GM21619 (cell line): ENCODE results near the gene COA5.

Source experiments
- ATAC-seq: cut with Tn5 transposase; IDR thresholded peaks from one replicate; pipeline ENCODE4 v1.9.1; 2021; ENCODE audit not compliant: unreplicated experiment

The COA5 gene

DNA sequence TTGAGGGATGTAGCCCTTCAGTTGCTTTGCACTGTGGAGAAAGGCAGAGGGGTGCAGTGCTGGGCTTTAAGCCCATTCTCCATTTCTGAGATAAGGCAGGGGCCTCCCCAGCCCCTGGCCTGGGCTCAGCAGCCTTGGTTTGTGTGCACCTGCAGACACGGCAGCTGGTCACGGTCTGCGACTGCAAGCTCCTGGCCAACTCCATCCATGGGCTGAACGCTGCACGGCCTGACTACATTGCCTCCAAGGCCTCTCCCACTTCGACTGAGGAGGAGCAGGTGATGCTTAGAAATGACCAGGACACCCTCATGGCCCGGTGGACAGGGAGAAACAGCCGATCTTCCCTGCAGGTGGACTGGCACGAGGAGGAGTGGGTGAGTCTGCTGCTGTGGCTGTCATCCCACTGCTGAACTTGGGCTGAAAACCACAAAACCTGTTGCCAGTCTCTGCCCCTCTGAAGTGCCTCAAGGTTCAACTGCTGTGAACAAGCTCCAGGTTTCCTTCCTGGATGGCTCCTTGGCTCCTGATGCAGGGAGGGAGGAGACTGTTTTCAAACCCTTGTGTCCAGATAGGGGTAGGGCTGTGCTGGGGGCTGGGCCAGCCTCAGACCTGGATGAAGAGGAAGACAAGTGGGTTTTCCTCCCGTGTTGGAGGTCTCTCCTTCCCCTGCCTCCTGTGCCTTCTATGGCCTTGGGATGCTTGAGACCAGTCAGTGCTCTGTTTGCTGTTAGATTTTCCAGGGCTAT, 54.0 kb downstream of the COA5 start:
- ATAC-seq, result no peak

DNA sequence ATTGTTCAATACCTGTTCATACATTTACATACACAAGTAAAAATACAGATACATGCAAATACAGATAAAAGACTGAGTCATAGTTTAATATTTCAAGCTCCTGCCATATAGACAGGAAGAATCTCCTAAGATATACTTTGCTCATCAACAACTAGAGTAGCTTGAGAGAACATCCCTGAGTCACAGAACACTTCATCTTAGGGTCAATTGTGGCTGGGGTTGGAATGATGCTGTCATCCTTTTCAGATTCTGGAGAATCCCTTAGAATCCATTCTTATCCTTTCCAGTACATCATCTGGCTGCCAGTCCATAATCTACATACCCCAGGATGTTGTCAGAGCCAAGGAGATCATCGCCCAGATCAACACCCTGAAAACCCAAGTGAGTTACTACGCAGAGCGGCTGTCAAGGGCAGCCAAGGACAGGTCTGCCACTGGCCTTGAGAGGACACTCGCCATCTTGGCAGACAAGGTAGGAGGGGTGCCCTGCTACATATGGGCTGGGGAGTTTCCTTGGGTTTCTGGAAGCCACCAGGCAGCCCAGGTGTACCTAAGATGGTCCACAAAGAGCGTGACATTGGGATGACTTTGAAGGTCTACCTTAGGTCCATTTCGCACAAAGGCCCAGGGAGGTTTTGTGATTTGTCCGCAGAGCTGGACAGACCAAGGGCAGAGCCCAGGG, 55.7 kb downstream of the COA5 start:
- no peak for ATAC-seq

DNA sequence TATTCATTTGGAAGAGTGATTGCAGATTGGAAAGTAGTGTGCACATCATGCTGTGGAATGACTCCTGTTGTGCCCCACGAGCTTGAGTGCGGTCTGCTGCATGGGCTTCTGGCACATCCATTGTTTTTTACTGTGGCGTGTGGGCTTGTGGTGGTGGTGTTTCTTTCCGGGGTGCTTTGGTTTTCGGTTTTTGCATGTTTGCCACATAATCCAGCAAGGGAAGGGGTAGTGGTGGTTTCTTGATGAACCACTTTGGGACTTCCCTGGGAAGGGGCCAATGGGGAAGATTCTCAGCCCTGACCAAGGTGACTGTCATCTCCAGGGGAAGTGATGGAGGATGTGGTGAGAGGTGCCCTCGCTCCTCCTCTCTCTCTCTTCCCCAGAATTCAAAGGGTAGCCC, 57.0 kb downstream of the COA5 start:
- ATAC-seq, result no peak

DNA sequence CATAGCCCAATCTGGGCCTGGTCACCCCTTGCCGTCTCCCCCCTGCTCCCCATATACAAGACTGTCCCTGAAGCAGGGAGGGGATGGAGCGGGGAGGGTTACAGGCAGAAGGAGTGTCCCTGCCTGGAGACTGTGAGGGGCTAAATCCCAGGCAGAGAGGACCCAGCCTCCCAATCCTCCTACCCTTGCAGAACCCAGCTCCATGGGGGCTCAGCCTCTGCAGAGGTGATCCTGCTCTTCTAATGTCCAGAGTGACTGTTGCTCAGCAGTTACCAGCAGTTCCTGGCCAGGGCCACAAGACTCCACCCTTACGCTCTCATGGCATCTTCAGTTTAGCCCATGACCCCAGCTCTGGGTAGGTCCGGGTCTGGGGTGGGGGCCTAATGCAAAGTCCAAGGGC, 58.1 kb downstream of the COA5 start:
- no peak for ATAC-seq
